AG04450 (cell line): ENCODE results near the gene ALPL. TPM values are rescaled to one million over a fixed set of nuclear protein-coding genes. Genes with fewer than 3 reads are reported as not detected.

Experiments used
- CTCF ChIA-PET: fragments of 300-600, 350-600 bp; formaldehyde crosslinking; extraction: SDS; loops from one replicate; lab custom pipeline; 2022; ENCODE audit warnings: antibody characterized with exemption, inconsistent platforms; lab: Charles Lee
- POLR2A ChIA-PET: fragments of 350-600 bp; formaldehyde crosslinking; extraction: SDS; loops from one replicate; lab custom pipeline; 2021; ENCODE audit warnings: antibody characterized with exemption, inconsistent platforms; lab: Yijun Ruan, JAX
- DNase-seq: peaks from one replicate; pipeline ENCODE4 v3.0.0-alpha.2; 2011; ENCODE audit warnings: low read depth, low spot score
- H3K27ac ChIP-seq: one replicate; pipeline ENCODE4 v1.5.1; 2012; ENCODE audit warnings: low read depth, low read length, control low read depth
- H3K27me3 ChIP-seq: one replicate; pipeline ENCODE4 v1.6.0; 2012; ENCODE audit warnings: low read length; ENCODE audit not compliant: control insufficient read depth, insufficient read depth
- H3K4me3 ChIP-seq: 2 replicates; pipeline ENCODE4 v1.5.1; 2011; ENCODE audit warnings: mild to moderate bottlenecking, low read depth, low read length, control low read depth
- H3K9me3 ChIP-seq: 2 replicates; pipeline ENCODE4 v1.5.1; 2012; ENCODE audit warnings: low read length; ENCODE audit not compliant: control insufficient read depth, insufficient read depth
- polyA plus RNA-seq: library from polyadenylated mRNA; depleted of rRNA; stranded (reverse); fragments of >200 nt; gene quantifications from 2 replicates; pipeline ENCODE4 v1.2.3, GENCODE V29; 2011
- TF ChIP-seq, protein P1 (sequence below): IDR thresholded peaks from 2 replicates; pipeline ENCODE4 v1.5.1; 2011; ENCODE audit warnings: low read depth, low read length, control low read depth, inconsistent platforms

Gene ALPL
- polyA plus RNA-seq, 1 experiment, result 1.8 TPM

DNA sequence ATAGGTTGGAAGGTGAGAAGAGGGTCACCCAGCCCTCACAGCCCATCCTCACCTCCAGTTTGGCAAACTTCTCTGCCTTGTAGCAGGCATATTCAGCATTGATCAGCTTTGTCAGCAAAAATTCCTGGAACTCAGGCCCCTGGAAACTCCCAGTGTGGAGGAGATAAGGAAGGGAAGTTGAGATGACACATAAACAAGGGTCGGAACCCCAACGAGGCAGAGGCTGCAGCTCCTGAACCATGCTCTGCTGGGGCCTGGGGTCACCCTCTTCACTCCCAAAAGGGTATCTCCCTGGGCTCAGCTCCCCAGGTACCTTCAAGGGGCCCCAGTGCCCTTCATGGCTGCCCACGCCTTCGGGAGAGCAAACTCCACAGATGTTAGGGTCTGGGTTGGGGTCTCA, 99.6 kb downstream of the ALPL start:
- TF ChIP-seq, protein P1, sequence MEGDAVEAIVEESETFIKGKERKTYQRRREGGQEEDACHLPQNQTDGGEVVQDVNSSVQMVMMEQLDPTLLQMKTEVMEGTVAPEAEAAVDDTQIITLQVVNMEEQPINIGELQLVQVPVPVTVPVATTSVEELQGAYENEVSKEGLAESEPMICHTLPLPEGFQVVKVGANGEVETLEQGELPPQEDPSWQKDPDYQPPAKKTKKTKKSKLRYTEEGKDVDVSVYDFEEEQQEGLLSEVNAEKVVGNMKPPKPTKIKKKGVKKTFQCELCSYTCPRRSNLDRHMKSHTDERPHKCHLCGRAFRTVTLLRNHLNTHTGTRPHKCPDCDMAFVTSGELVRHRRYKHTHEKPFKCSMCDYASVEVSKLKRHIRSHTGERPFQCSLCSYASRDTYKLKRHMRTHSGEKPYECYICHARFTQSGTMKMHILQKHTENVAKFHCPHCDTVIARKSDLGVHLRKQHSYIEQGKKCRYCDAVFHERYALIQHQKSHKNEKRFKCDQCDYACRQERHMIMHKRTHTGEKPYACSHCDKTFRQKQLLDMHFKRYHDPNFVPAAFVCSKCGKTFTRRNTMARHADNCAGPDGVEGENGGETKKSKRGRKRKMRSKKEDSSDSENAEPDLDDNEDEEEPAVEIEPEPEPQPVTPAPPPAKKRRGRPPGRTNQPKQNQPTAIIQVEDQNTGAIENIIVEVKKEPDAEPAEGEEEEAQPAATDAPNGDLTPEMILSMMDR, result no peak
- POLR2A ChIA-PET, result interaction anchor here (0.9 kb wide), 1 partner anchor 39 kb away, joined by 3 read pairs; no protein-coding TSS in a partner anchor
- Histone ChIP-seq H3K4me3 (no peak overlapping the region), H3K9me3 (no peaks in the 10 kb centered on the region; the same call in 1 of the 2 replicates), H3K27ac (no peak overlapping the region), H3K27me3 (peaks cover 27% of the 10 kb centered on the region)
- CTCF ChIA-PET, result no interaction called here
- DNase-seq, result no peak

DNA sequence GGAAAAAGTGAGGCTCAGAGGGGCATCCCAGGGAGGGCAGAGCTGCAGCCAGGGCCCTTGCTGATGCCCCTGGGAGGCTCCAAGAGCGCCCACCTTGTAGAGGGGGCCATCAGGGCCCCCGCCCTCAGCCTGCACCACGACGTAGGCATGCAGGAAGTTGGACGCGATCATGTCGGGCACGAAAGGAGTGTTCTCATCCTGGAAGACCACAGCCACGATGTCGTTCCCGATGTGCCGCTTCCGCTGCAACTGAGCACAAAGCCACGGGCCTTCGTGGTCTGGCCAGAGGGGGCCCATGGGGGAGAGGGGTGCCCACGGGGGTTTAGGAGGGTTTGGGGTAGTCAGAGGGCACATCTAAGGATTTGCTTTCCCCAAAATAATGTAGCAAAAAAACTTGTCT, 100.8 kb downstream of the ALPL start:
- no peaks in the 10 kb centered on the region; the same call in 1 of the 2 replicates for H3K9me3 ChIP-seq
- DNase-seq, result no peak
- peaks cover 32% of the 10 kb centered on the region for H3K27me3 ChIP-seq
- ChIA-PET CTCF (interaction anchor here (0.5 to 1.2 kb wide), 2 partner anchors 18 to 241 kb away, joined by 3 read pairs; no protein-coding TSS in a partner anchor), POLR2A (no interaction called here)
- TF ChIP-seq, protein P1, result no peak
- no peak overlapping the region for H3K4me3 ChIP-seq
- no peak overlapping the region for H3K27ac ChIP-seq

DNA sequence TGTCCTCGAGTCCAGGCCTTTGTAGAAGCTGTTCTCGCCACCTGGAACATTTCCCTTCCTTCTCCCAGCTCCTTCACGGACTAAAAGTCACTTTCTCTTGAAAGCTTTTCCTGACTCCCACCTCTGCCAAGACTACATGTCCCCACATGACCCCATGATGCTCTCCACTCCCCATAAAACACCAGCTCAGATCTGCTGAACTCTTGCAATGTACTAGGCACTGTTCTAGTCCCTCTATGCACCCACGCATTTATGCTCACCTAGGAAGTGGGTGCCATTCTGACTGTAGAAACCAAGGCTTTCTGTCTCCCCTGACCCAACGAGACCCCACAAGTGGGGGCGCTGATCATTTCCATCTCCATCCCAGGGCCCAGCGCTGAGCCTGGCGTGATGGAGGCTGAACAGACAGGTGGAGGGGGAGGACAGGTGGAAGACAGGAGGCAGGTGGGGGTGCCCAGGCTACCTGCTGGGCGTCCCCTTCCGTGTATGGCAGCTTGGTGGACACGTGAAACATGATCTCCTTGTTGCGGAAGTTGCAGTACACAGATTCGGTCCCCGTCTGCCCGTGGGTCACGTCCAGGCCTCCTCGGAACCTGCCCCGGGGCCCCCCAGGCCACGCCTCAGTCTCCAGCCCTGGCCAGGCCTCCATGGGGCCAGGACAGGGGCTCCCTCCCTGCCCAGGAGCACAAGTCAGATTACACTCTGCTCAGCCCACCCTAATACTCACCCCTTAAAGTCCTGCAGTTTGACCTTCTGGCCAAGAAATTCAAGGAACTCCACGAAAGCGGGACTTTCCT, 102.0 kb downstream of the ALPL start:
- peaks cover 36% of the 10 kb centered on the region for H3K27me3 ChIP-seq
- no peak overlapping the region for H3K4me3 ChIP-seq
- TF ChIP-seq, protein P1, result no peak
- no peak for DNase-seq
- CTCF ChIA-PET, result interaction anchor here (1.2 kb wide), 1 partner anchor 242 kb away, joined by 3 read pairs; no protein-coding TSS in a partner anchor
- POLR2A ChIA-PET, result no interaction called here
- no peaks in the 10 kb centered on the region; the same call in 1 of the 2 replicates for H3K9me3 ChIP-seq
- H3K27ac ChIP-seq, result no peak overlapping the region

DNA sequence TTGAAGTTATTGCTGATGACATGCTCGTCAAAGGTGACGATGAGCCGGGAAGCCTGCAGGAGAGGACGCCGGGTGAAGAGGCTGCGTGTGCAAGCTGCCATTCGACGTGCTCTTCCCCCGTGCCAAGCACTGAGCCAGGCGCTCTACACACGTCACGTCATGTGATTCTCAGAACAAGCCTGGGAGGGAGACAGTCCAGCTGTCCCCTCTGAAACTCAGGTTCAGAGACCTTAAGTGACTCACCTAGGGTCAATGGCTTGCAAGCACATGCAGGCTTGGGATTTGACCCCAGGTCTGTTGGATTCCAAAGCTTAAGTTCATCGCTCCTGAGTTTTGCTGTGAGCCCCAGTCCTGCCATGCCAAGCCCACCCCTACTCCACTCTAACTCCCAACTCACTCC, 102.8 kb downstream of the ALPL start:
- CTCF ChIA-PET, result no interaction called here
- POLR2A ChIA-PET, result interaction anchor here (0.5 kb wide), 1 partner anchor 305 kb away, joined by 3 read pairs; no protein-coding TSS in a partner anchor
- TF ChIP-seq, protein P1, result no peak
- Histone ChIP-seq H3K4me3 (no peak overlapping the region), H3K27ac (no peak overlapping the region), H3K27me3 (peaks cover 39% of the 10 kb centered on the region), H3K9me3 (no peaks in the 10 kb centered on the region; the same call in 1 of the 2 replicates)
- DNase-seq, result no peak
